CD8-positive, alpha-beta memory T cell (primary cell): Measurements from ENCODE around the gene POLD4. TPM values are rescaled to one million over a fixed set of nuclear protein-coding genes. Genes with fewer than 3 reads are reported as not detected.

Experiments
- CTCF ChIA-PET: fragments of 350-600 bp; sonication (Branson Sonifier 250); formaldehyde crosslinking; loops from one replicate; lab custom pipeline; 2021; ENCODE audit warnings: antibody characterized with exemption; lab: Charles Lee
- POLR2A ChIA-PET: fragments of 350-600 bp; sonication (Branson Sonifier 250); formaldehyde crosslinking; loops from one replicate; lab custom pipeline; 2021; ENCODE audit warnings: antibody characterized with exemption; lab: Charles Lee
- DNase-seq, 5 donors: peaks; one replicate each; pipeline versions ENCODE4 v3.0.0 to v3.0.0-alpha.2; 2020 to 2022; ENCODE audit warnings: mixed read lengths in 1 of 5
- H3K27ac ChIP-seq: one replicate; pipeline ENCODE4 v1.7.0; 2013; ENCODE audit warnings: low read depth, mild to moderate bottlenecking, low read length, moderate library complexity
- H3K27me3 ChIP-seq: 2 replicates; pipeline ENCODE4 v1.7.0; 2013; ENCODE audit warnings: low read length, mild to moderate bottlenecking; ENCODE audit not compliant: insufficient read depth, poor library complexity, severe bottlenecking
- H3K36me3 ChIP-seq: 2 replicates; pipeline ENCODE4 v1.7.0; 2013; ENCODE audit warnings: mild to moderate bottlenecking, low read length, moderate library complexity; ENCODE audit not compliant: insufficient read depth
- H3K4me1 ChIP-seq: 2 replicates; pipeline ENCODE4 v1.7.0; 2013; ENCODE audit warnings: mild to moderate bottlenecking, low read length, moderate library complexity; ENCODE audit not compliant: insufficient read depth
- H3K4me3 ChIP-seq: 2 replicates; pipeline ENCODE4 v1.7.0; 2013; ENCODE audit warnings: mild to moderate bottlenecking, low read length
- H3K9me3 ChIP-seq: 2 replicates; pipeline ENCODE4 v1.7.0; 2013; ENCODE audit warnings: mild to moderate bottlenecking, low read length
- H3K27ac Mint-ChIP-seq, 8 donors: one replicate each; pipeline ENCODE4 v1.8.0; 2020 to 2021; ENCODE audit warnings: mixed read lengths in 8 of 8, mild to moderate bottlenecking in 6 of 8, inconsistent platforms in 3 of 8, moderate library complexity in 3 of 8
- H3K27me3 Mint-ChIP-seq, 2 donors: one replicate each; pipeline ENCODE4 v1.8.0; 2020 to 2021; ENCODE audit warnings: mixed read lengths in 2 of 2, mild to moderate bottlenecking in 1 of 2, moderate library complexity in 1 of 2
- H3K36me3 Mint-ChIP-seq, 3 donors: one replicate each; pipeline ENCODE4 v1.8.0; 2020 to 2021; ENCODE audit warnings: mixed read lengths in 3 of 3, inconsistent platforms in 1 of 3, mild to moderate bottlenecking in 1 of 3
- H3K4me1 Mint-ChIP-seq, 3 donors: one replicate each; pipeline ENCODE4 v1.8.0; 2020 to 2021; ENCODE audit warnings: mixed read lengths in 3 of 3, inconsistent platforms in 1 of 3, mild to moderate bottlenecking in 1 of 3
- H3K4me3 Mint-ChIP-seq, 7 donors: one replicate each; pipeline ENCODE4 v1.8.0; 2020 to 2021; ENCODE audit warnings: mixed read lengths in 7 of 7, mild to moderate bottlenecking in 6 of 7, moderate library complexity in 4 of 7, inconsistent platforms in 2 of 7
- H3K9me3 Mint-ChIP-seq, 5 donors: one replicate each; pipeline ENCODE4 v1.8.0; 2020 to 2022; ENCODE audit warnings: mixed read lengths in 5 of 5, mild to moderate bottlenecking in 3 of 5, moderate library complexity in 2 of 5, inconsistent platforms in 1 of 5
- polyA plus RNA-seq: library from polyadenylated mRNA; unstranded; fragments of 300-500 nt; fragmentation: Illumina TruSeq; gene quantifications from one replicate; pipeline ENCODE4 v1.2.3, GENCODE V29; 2021
- total RNA-seq, 2 experiments: library from RNA; stranded (reverse); gene quantifications; one replicate each; pipeline ENCODE4 v1.2.3, GENCODE V29; 2021

Gene POLD4
- total and polyA plus RNA-seq, 3 experiments from 2014 or later, result 32.3 to 91.2 (median 37.8) TPM

GRCh38 chr11:67398661-67399563 lies 45.6 kb upstream of the POLD4 start:
- peaks cover 59% of the 10 kb centered on the region for H3K4me1 ChIP-seq
- Mint-ChIP-seq H3K9me3 (no peaks in the 10 kb centered on the region), H3K4me1 (peaks cover 31 to 66% (median 39%) of the 10 kb centered on the region in 3 donors), H3K4me3 (peak overlapping the region; percentile 10 to 99 (median 61)), H3K27ac (peak overlapping the region in 6 of 8 donors; percentile 50 to 93 (median 59)), H3K27me3 (no peaks in the 10 kb centered on the region), H3K36me3 (peaks cover 4 to 53% (median 4%) of the 10 kb centered on the region in 3 donors)
- no peak overlapping the region for H3K4me3 ChIP-seq
- CTCF ChIA-PET, result interaction anchor here (7.2 kb wide), 1 partner anchor 15 kb away, joined by 53 read pairs; no protein-coding TSS in a partner anchor
- H3K27ac ChIP-seq, result no peak overlapping the region
- POLR2A ChIA-PET, result interaction anchor here (0.6 to 1.1 kb wide), 4 partner anchors 8 to 45 kb away, joined by 3 to 4 read pairs (median 3); partner anchors contain the start of gene PTPRCAP
- peaks cover 24% of the 10 kb centered on the region for H3K36me3 ChIP-seq
- no peaks in the 10 kb centered on the region for H3K9me3 ChIP-seq
- H3K27me3 ChIP-seq, result no peaks in the 10 kb centered on the region
- peak in 1 of 5 donors; percentile 48 for DNase-seq

DNA sequence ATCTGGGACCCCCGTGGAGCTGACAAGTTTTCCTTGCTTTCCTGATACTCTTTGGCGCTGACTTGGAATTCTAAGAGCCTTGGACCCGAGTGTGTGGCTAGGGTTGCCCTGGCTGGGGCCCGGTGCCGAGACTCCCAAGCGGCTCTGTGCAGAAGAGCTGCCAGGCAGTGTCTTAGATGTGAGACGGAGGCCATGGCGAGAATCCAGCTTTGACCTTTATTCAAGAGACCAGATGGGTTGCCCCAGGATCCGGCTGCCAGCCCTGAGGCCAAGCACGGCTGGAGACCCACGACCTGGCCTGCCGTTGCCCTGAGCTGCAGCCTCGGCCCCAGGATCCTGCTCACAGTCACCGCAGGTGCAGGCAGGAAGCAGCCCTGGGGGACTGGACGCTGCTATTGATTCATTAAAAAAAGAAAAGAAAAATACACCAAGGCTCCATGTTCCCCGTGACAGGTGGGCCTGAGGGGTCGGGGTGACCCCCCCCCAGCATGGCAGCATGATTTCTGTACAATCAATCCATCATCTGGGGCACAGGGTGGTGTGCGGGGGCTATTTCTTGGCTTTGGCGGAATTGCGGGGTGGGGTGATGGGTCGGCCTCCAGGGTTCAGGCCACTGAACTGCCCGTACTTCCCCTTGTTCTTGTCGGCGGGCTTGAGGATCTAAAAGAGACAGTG lies 44.8 kb upstream of the POLD4 start:
- CTCF ChIA-PET, result interaction anchor here (7.2 kb wide), 1 partner anchor 14 kb away, joined by 53 read pairs; no protein-coding TSS in a partner anchor
- Histone ChIP-seq H3K36me3 (peaks cover 24% of the 10 kb centered on the region), H3K27me3 (no peaks in the 10 kb centered on the region), H3K27ac (no peak overlapping the region), H3K4me3 (no peak overlapping the region), H3K4me1 (peaks cover 55% of the 10 kb centered on the region), H3K9me3 (no peaks in the 10 kb centered on the region)
- DNase-seq, result no peak
- H3K9me3 Mint-ChIP-seq, result no peaks in the 10 kb centered on the region
- H3K4me3 Mint-ChIP-seq, result peak overlapping the region in 4 of 7 donors; percentile 8 to 61 (median 48)
- peaks cover 32 to 67% (median 36%) of the 10 kb centered on the region in 3 donors for H3K4me1 Mint-ChIP-seq
- H3K36me3 Mint-ChIP-seq, result peaks cover 4 to 56% (median 4%) of the 10 kb centered on the region in 3 donors
- peak overlapping the region in 7 of 8 donors; percentile 50 to 93 (median 73) for H3K27ac Mint-ChIP-seq
- H3K27me3 Mint-ChIP-seq, result no peaks in the 10 kb centered on the region
- POLR2A ChIA-PET, result interaction anchor here (0.8 to 1.4 kb wide), 3 partner anchors 39 to 71 kb away, joined by 4 read pairs; partner anchors contain the start of genes POLD4, PTPRCAP and TMEM134

GRCh38 chr11:67397536-67397935 lies 44.2 kb upstream of the POLD4 start:
- peaks cover 4 to 57% (median 4%) of the 10 kb centered on the region in 3 donors for H3K36me3 Mint-ChIP-seq
- no peak overlapping the region for H3K27ac ChIP-seq
- no peak for DNase-seq
- peaks cover 24% of the 10 kb centered on the region for H3K36me3 ChIP-seq
- POLR2A ChIA-PET, result interaction anchor here (0.8 to 1.4 kb wide), 3 partner anchors 14 to 72 kb away, joined by 3 to 4 read pairs (median 4); partner anchors contain the start of genes POLD4 and TMEM134
- peaks cover 33 to 68% (median 35%) of the 10 kb centered on the region in 3 donors for H3K4me1 Mint-ChIP-seq
- no peaks in the 10 kb centered on the region for H3K9me3 ChIP-seq
- peaks cover 53% of the 10 kb centered on the region for H3K4me1 ChIP-seq
- peak overlapping the region in 3 of 7 donors; percentile 19 to 61 (median 56) for H3K4me3 Mint-ChIP-seq
- no peak overlapping the region for H3K4me3 ChIP-seq
- no peaks in the 10 kb centered on the region for H3K27me3 Mint-ChIP-seq
- no peaks in the 10 kb centered on the region for H3K27me3 ChIP-seq
- CTCF ChIA-PET, result interaction anchor here (7.2 kb wide), 1 partner anchor 14 kb away, joined by 53 read pairs; no protein-coding TSS in a partner anchor
- H3K9me3 Mint-ChIP-seq, result no peaks in the 10 kb centered on the region
- H3K27ac Mint-ChIP-seq, result peak overlapping the region in 7 of 8 donors; percentile 23 to 83 (median 66)

- Histone ChIP-seq H3K27me3 (no peaks in the 10 kb centered on the region), H3K36me3 (peaks cover 24% of the 10 kb centered on the region), H3K9me3 (no peaks in the 10 kb centered on the region), H3K4me3 (no peak overlapping the region), H3K4me1 (peaks cover 49% of the 10 kb centered on the region), H3K27ac (no peak overlapping the region)
- H3K36me3 Mint-ChIP-seq, result peaks cover 4 to 57% (median 4%) of the 10 kb centered on the region in 3 donors
- CTCF ChIA-PET, result interaction anchor here (1.1 to 7.2 kb wide), 3 partner anchors 12 to 41 kb away, joined by 4 to 53 read pairs (median 6); partner anchors contain the start of gene PTPRCAP
- H3K27me3 Mint-ChIP-seq, result no peaks in the 10 kb centered on the region
- peak overlapping the region; percentile 83 to 94 (median 88) for H3K27ac Mint-ChIP-seq
- peak overlapping the region in 6 of 7 donors; percentile 5 to 66 (median 47) for H3K4me3 Mint-ChIP-seq
- peak in 2 of 5 donors; percentile 56 to 62 for DNase-seq
- no peaks in the 10 kb centered on the region for H3K9me3 Mint-ChIP-seq
- H3K4me1 Mint-ChIP-seq, result peaks cover 36 to 67% (median 39%) of the 10 kb centered on the region in 3 donors
- POLR2A ChIA-PET, result interaction anchor here (0.6 to 1.4 kb wide), 4 partner anchors 12 to 44 kb away, joined by 3 to 4 read pairs (median 4); partner anchors contain the start of gene POLD4
Measured at GRCh38 chr11:67396587-67397389, 43.4 kb upstream of the POLD4 start.

DNA sequence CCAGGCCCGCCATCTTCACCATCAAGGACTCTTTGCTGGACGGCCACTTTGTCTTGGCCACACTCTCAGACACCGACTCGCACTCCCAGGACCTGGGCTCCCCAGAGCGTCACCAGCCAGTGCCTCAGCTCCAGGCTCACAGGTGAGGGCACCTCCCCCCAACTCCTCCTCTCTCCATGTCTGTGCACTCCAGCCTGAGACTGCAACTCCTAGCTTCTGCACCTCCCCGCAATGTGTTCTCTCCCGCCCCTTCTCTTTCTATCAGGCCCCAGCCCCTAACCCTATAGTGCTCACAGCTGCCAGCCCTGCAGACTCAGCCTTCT lies 42.9 kb upstream of the POLD4 start:
- CTCF ChIA-PET, result interaction anchor here (1.1 to 7.2 kb wide), 3 partner anchors 12 to 42 kb away, joined by 4 to 53 read pairs (median 6); partner anchors contain the start of gene PTPRCAP
- no peaks in the 10 kb centered on the region for H3K27me3 Mint-ChIP-seq
- peaks cover 52% of the 10 kb centered on the region for H3K4me1 ChIP-seq
- peaks cover 24% of the 10 kb centered on the region for H3K36me3 ChIP-seq
- H3K9me3 Mint-ChIP-seq, result no peaks in the 10 kb centered on the region
- DNase-seq, result no peak
- H3K36me3 Mint-ChIP-seq, result peaks cover 4 to 57% (median 4%) of the 10 kb centered on the region in 3 donors
- POLR2A ChIA-PET, result interaction anchor here (0.6 to 0.7 kb wide), 2 partner anchors 13 to 44 kb away, joined by 3 to 4 read pairs; no protein-coding TSS in a partner anchor
- H3K4me1 Mint-ChIP-seq, result peaks cover 38 to 72% (median 42%) of the 10 kb centered on the region in 3 donors
- H3K4me3 ChIP-seq, result no peak overlapping the region
- peak overlapping the region in 7 of 8 donors; percentile 42 to 95 (median 80) for H3K27ac Mint-ChIP-seq
- H3K27ac ChIP-seq, result no peak overlapping the region
- peak overlapping the region in 2 of 7 donors; percentile 5 to 20 for H3K4me3 Mint-ChIP-seq
- H3K27me3 ChIP-seq, result no peaks in the 10 kb centered on the region
- H3K9me3 ChIP-seq, result no peaks in the 10 kb centered on the region

DNA sequence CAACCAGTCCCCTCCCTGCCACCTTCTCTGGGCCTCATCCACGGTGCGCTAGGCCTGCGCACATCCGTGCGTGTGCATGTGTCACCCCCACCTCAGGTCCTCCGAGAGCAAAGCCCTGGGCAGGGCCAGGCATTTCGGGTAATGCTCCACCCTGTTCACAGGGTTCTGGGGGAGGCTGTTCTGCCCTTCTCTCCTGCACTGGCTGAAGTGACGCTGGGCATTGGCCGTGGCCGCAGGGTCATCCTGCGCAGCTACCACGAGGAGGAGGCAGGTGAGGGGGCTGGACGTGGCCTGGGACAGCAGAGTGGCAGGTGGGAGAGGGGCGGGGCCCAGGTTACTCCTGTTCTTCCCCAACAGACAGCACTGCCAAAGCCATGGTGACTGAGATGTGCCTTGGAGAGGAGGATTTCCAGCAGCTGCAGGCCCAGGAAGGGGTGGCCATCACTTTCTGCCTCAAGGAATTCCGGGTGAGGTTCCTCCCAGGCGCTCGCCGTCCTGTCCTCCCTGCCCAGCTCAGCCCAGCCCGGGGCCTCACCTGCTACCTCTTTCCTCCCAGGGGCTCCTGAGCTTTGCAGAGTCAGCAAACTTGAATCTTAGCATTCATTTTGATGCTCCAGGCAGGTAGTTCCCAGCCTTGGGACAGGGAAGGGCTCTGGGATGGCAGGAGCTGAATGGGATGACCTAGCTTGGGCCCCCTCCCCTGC lies 42.4 kb upstream of the POLD4 start:
- Histone ChIP-seq H3K4me3 (no peak overlapping the region), H3K27ac (no peak overlapping the region), H3K9me3 (no peaks in the 10 kb centered on the region), H3K4me1 (peaks cover 53% of the 10 kb centered on the region), H3K36me3 (peaks cover 24% of the 10 kb centered on the region), H3K27me3 (no peaks in the 10 kb centered on the region)
- peaks cover 43 to 73% (median 44%) of the 10 kb centered on the region in 3 donors for H3K4me1 Mint-ChIP-seq
- peaks cover 4 to 53% (median 4%) of the 10 kb centered on the region in 3 donors for H3K36me3 Mint-ChIP-seq
- ChIA-PET POLR2A (no interaction called here), CTCF (interaction anchor here (1.4 to 7.2 kb wide), 2 partner anchors 12 to 42 kb away, joined by 4 to 53 read pairs; partner anchors contain the start of gene PTPRCAP)
- no peaks in the 10 kb centered on the region for H3K9me3 Mint-ChIP-seq
- DNase-seq, result no peak
- no peaks in the 10 kb centered on the region for H3K27me3 Mint-ChIP-seq
- peak overlapping the region in 1 of 7 donors; percentile 78 for H3K4me3 Mint-ChIP-seq
- peak overlapping the region in 5 of 8 donors; percentile 33 to 95 (median 80) for H3K27ac Mint-ChIP-seq
